ENCODE results near the gene ARHGAP25.
A peak's percentile ranks its signal among the peaks of the same experiment; 100 is the strongest.

- TF ChIP-seq CTCF (optimal IDR thresholded peaks at IDR 0.05 in 1 of 3, IDR thresholded peaks at IDR 0.05 in 1 of 3, conservative IDR thresholded peaks at IDR 0.05 in 1 of 3; ENCODE audit: extremely low read depth in 1 of 3, insufficient read depth in 2 of 3, low read length in 3 of 3) (peak in 2 of 3 experiments; percentile 22 to 38), EZH2 (IDR thresholded peaks at IDR 0.05; ENCODE audit: low read length) (no peak)
These were observed 11.9 kb upstream of the ARHGAP25 start for GRCh38 chr2:68722712-68723111.

Data from keratinocyte (primary cell).